NCI-H446 treated with DMSO at 0.1 percent for 48 hours (cell line): Measurements from ENCODE around the gene TMA16.
A peak's percentile ranks its signal among the peaks of the same experiment; 100 is the strongest.
"Not testable (repeated sequence)": the region's sequence is repeated elsewhere in the genome, so short reads cannot be mapped to it uniquely, and the experiment has no call there.

Experiments used
- DNase-seq: peaks from one replicate; lab custom pipeline; 2025; lab: John Stamatoyannopoulos, UW

Gene TMA16

GRCh38 chr4:163494360-163495241 is at the start of gene TMA16:
Gene TMA16 (plus strand): TSS chr4:163494690. CDS start chr4:163494802, 112 bp downstream.
- DNase-seq, result peak; percentile 91

GRCh38 chr4:163447023-163447422 is 47.5 kb upstream of the TMA16 start:
- DNase-seq, result not testable (repeated sequence)

GRCh38 chr4:163447481-163447880 is 47.0 kb upstream of the TMA16 start:
- no peak for DNase-seq

GRCh38 chr4:163448540-163449203 is 45.8 kb upstream of the TMA16 start:
- DNase-seq, result no peak

- no peak for DNase-seq
Observed at GRCh38 chr4:163462556-163462955, 31.9 kb upstream of the TMA16 start.

- no peak for DNase-seq
Observed at GRCh38 chr4:163467082-163467770, 27.3 kb upstream of the TMA16 start.

- no peak for DNase-seq
Observed at GRCh38 chr4:163470391-163470790, 24.1 kb upstream of the TMA16 start.

GRCh38 chr4:163473130-163473529 is 21.4 kb upstream of the TMA16 start:
- no peak for DNase-seq

- DNase-seq, result no peak
Observed at GRCh38 chr4:163473576-163473975, 20.9 kb upstream of the TMA16 start, which contains the start of gene TKTL2. Gene TKTL2 (minus strand): TSS chr4:163473754. CDS start chr4:163473734, 20 bp downstream.

- no peak for DNase-seq
Observed at GRCh38 chr4:163474027-163474426, 20.5 kb upstream of the TMA16 start.

- no peak for DNase-seq
Observed at GRCh38 chr4:163476761-163477438, 17.6 kb upstream of the TMA16 start.

GRCh38 chr4:163482190-163482589 is 12.3 kb upstream of the TMA16 start:
- no peak for DNase-seq

GRCh38 chr4:163484906-163485305 is 9.6 kb upstream of the TMA16 start:
- no peak for DNase-seq

- DNase-seq, result no peak
Observed at GRCh38 chr4:163485589-163485988, 8.9 kb upstream of the TMA16 start.

- no peak for DNase-seq
Observed at GRCh38 chr4:163486321-163486720, 8.2 kb upstream of the TMA16 start.

GRCh38 chr4:163489929-163490328 is 4.6 kb upstream of the TMA16 start:
- no peak for DNase-seq

GRCh38 chr4:163492951-163493504 is 1.5 kb upstream of the TMA16 start:
- DNase-seq, result no peak

- no peak for DNase-seq
Observed at GRCh38 chr4:163493643-163494359, 689 bp upstream of the TMA16 start.

- no peak for DNase-seq
Observed at GRCh38 chr4:163495900-163496299, 1.4 kb downstream of the TMA16 start.

GRCh38 chr4:163500586-163500985 is 6.1 kb downstream of the TMA16 start:
- DNase-seq, result no peak

GRCh38 chr4:163505374-163505773 is 10.9 kb downstream of the TMA16 start:
- no peak for DNase-seq
